Natural killer cell (primary cell): ENCODE data around the gene SPCS3. TPM values are rescaled to one million over a fixed set of nuclear protein-coding genes. Genes with fewer than 3 reads are reported as not detected.

Source experiments
- ATAC-seq, 3 donors: fragments of 150-1000 bp in 2 of 3; fragments of 200-7000 bp in 1 of 3; cut with Tn5 transposase; 1 replicate in 1 of 3; 2 replicates in 2 of 3; pipeline ENCODE4 v1.10.0; 2021; ENCODE audit warnings: mild to moderate bottlenecking in 2 of 3, moderate library complexity in 2 of 3
- DNase-seq, 2 donors: peaks; one replicate each; pipeline versions ENCODE4 v3.0.0 to v3.0.0-alpha.2; 2013 to 2021; ENCODE audit warnings: mixed read lengths in 1 of 2
- H3K27ac ChIP-seq: one replicate; pipeline ENCODE4 v1.5.1; 2013; ENCODE audit warnings: mild to moderate bottlenecking, low read length
- H3K27me3 ChIP-seq: one replicate; pipeline ENCODE4 v1.6.1; 2013; ENCODE audit warnings: low read length; ENCODE audit not compliant: control insufficient read depth, insufficient read depth
- H3K36me3 ChIP-seq: one replicate; pipeline ENCODE4 v1.6.1; 2013; ENCODE audit warnings: low read length; ENCODE audit not compliant: control insufficient read depth, insufficient read depth
- H3K4me1 ChIP-seq: one replicate; pipeline ENCODE4 v1.6.1; 2013; ENCODE audit warnings: low read length; ENCODE audit not compliant: control insufficient read depth, insufficient read depth
- H3K4me3 ChIP-seq: one replicate; pipeline ENCODE4 v1.5.1; 2013; ENCODE audit warnings: low read length
- H3K9me3 ChIP-seq: one replicate; pipeline ENCODE4 v1.6.1; 2013; ENCODE audit warnings: low read length; ENCODE audit not compliant: control insufficient read depth, insufficient read depth
- H3K27ac Mint-ChIP-seq, 2 donors: one replicate each; pipeline ENCODE4 v1.8.0; 2022; ENCODE audit warnings: mild to moderate bottlenecking in 2 of 2, mixed read lengths in 2 of 2, moderate library complexity in 1 of 2
- H3K27me3 Mint-ChIP-seq, 2 donors: one replicate each; pipeline ENCODE4 v1.8.0; 2022; ENCODE audit warnings: low read depth in 2 of 2, mixed read lengths in 2 of 2
- H3K36me3 Mint-ChIP-seq: one replicate; pipeline ENCODE4 v1.8.0; 2022; ENCODE audit warnings: mixed read lengths
- H3K4me1 Mint-ChIP-seq, 2 donors: one replicate each; pipeline ENCODE4 v1.8.0; 2022; ENCODE audit warnings: mixed read lengths in 2 of 2
- H3K4me3 Mint-ChIP-seq: one replicate; pipeline ENCODE4 v1.8.0; 2022; ENCODE audit warnings: mild to moderate bottlenecking, moderate library complexity, mixed read lengths
- H3K9me3 Mint-ChIP-seq, 2 donors: one replicate each; pipeline ENCODE4 v1.8.0; 2022; ENCODE audit warnings: mixed read lengths in 2 of 2
- CTCF ChIP-seq: fragments of 200-600 bp; IDR thresholded peaks from one replicate; pipeline ENCODE4 v1.8.0; 2022; ENCODE audit warnings: antibody characterized with exemption
- WGBS: methylation state at CpG from one replicate; pipeline ENCODE4 v1.1.7; 2013; ENCODE audit warnings: missing lambda C conversion rate; ENCODE audit not compliant: insufficient coverage; 5-methylcytosine and 5-hydroxymethylcytosine counted together
- intact Hi-C: fragments of 100-400 bp; cut with micrococcal nuclease; formaldehyde crosslinking; loops from one replicate; pipeline ENCODE4 v1.14.2; 2022
- total RNA-seq, 4 donors: library from RNA; stranded (reverse); fragments of 120-200 nt in 1 of 4; gene quantifications; one replicate each; pipeline versions ENCODE4 v1.2.3 to v1.2.4, GENCODE V29; 2013 to 2022

Gene SPCS3
- total RNA-seq, 3 donors from 2014 or later (not counting 1 experiment from before 2014, with no cell fraction given): 157 to 204 (median 171) TPM

GRCh38 chr4:176333076-176333475, 13.3 kb downstream of the SPCS3 start:
- Histone ChIP-seq H3K9me3 (no peaks in the 10 kb centered on the region), H3K36me3 (peaks cover 27% of the 10 kb centered on the region), H3K4me1 (no peaks in the 10 kb centered on the region), H3K27ac (no peak overlapping the region), H3K27me3 (no peaks in the 10 kb centered on the region), H3K4me3 (no peak overlapping the region)
- no peaks in the 10 kb centered on the region for H3K36me3 Mint-ChIP-seq
- no peak overlapping the region for H3K4me3 Mint-ChIP-seq
- intact Hi-C loops: no loop called here
- no peaks in the 10 kb centered on the region for H3K9me3 Mint-ChIP-seq
- ATAC-seq (no peak), DNase-seq (no peak)
- H3K4me1 Mint-ChIP-seq: peaks cover 32 to 35% of the 10 kb centered on the region in 2 donors
- H3K27me3 Mint-ChIP-seq: no peaks in the 10 kb centered on the region
- WGBS: 39% methylated on average over 3 of the region's 3 CpGs
- TF ChIP-seq CTCF: no peak
- peak overlapping the region; percentile 81 to 84 for H3K27ac Mint-ChIP-seq

GRCh38 chr4:176334066-176334465, 14.3 kb downstream of the SPCS3 start:
- Mint-ChIP-seq H3K36me3 (no peaks in the 10 kb centered on the region), H3K9me3 (no peaks in the 10 kb centered on the region), H3K4me1 (peaks cover 32 to 35% of the 10 kb centered on the region in 2 donors), H3K27me3 (no peaks in the 10 kb centered on the region), H3K4me3 (no peak overlapping the region), H3K27ac (peak overlapping the region; percentile 54 to 84)
- intact Hi-C loops: no loop called here
- Histone ChIP-seq H3K27me3 (no peaks in the 10 kb centered on the region), H3K27ac (no peak overlapping the region), H3K4me1 (no peaks in the 10 kb centered on the region), H3K4me3 (no peak overlapping the region), H3K9me3 (no peaks in the 10 kb centered on the region), H3K36me3 (peaks cover 20% of the 10 kb centered on the region)
- TF ChIP-seq CTCF: no peak
- WGBS: 100% methylated on average over 5 of the region's 5 CpGs
- DNase-seq (no peak), ATAC-seq (no peak)

- no peak overlapping the region for H3K4me3 ChIP-seq
- Mint-ChIP-seq H3K9me3 (no peaks in the 10 kb centered on the region), H3K4me3 (no peak overlapping the region), H3K27me3 (no peaks in the 10 kb centered on the region), H3K36me3 (no peaks in the 10 kb centered on the region), H3K27ac (peak overlapping the region; percentile 54 to 84), H3K4me1 (peaks cover 32 to 35% of the 10 kb centered on the region in 2 donors)
- no peaks in the 10 kb centered on the region for H3K27me3 ChIP-seq
- no CpG with 5 or more reads among the region's 1 CpG for WGBS
- no peak for TF ChIP-seq CTCF
- no peak overlapping the region for H3K27ac ChIP-seq
- no peak for DNase-seq
- peaks cover 7% of the 10 kb centered on the region for H3K36me3 ChIP-seq
- H3K4me1 ChIP-seq: no peaks in the 10 kb centered on the region
- no peaks in the 10 kb centered on the region for H3K9me3 ChIP-seq
- no peak for ATAC-seq
- intact Hi-C loops: no loop called here
Observed at GRCh38 chr4:176335421-176335820, 15.7 kb downstream of the SPCS3 start.
